Measurements from ENCODE around the gene IGSF3.

IGSF3 gene

GRCh38 chr1:116560704-116561490 lies 106.6 kb downstream of the IGSF3 start:
- DNase-seq (ENCODE audit: low spot score in 2 of 2) = no peak
- H3K27me3 ChIP-seq (ENCODE audit: low read depth) = no peaks in the 10 kb centered on the region
- peaks cover 7% of the 10 kb centered on the region for H3K9me3 ChIP-seq
- H3K36me3 ChIP-seq (replicated peaks) = no peaks in the 10 kb centered on the region
- in situ Hi-C loops (cut with MboI; ENCODE audit: low sequenced_read_pairs) = no loop called here
- H3K4me1 ChIP-seq = no peaks in the 10 kb centered on the region
- no peak overlapping the region for H3K4me3 ChIP-seq

GRCh38 chr1:116559304-116559761 lies 108.2 kb downstream of the IGSF3 start:
- in situ Hi-C loops (cut with MboI; ENCODE audit: low sequenced_read_pairs) = no loop called here
- DNase-seq (ENCODE audit: low spot score in 2 of 2) = no peak
- no peaks in the 10 kb centered on the region for H3K27me3 ChIP-seq (ENCODE audit: low read depth)
- H3K4me1 ChIP-seq = no peaks in the 10 kb centered on the region; the same call in 1 of the 2 replicates
- peaks cover 7% of the 10 kb centered on the region for H3K9me3 ChIP-seq
- H3K4me3 ChIP-seq = no peak overlapping the region
- H3K36me3 ChIP-seq (replicated peaks) = no peaks in the 10 kb centered on the region

- Histone ChIP-seq H3K4me3 (no peak overlapping the region), H3K36me3 (replicated peaks) (no peaks in the 10 kb centered on the region), H3K4me1 (no peaks in the 10 kb centered on the region; the same call in 1 of the 2 replicates), H3K27me3 (ENCODE audit: low read depth) (no peaks in the 10 kb centered on the region), H3K9me3 (peaks cover 5% of the 10 kb centered on the region)
- DNase-seq (ENCODE audit: low spot score in 2 of 2) = no peak
- in situ Hi-C loops (cut with MboI; ENCODE audit: low sequenced_read_pairs) = no loop called here
Observed at GRCh38 chr1:116558571-116558970, 109.0 kb downstream of the IGSF3 start.

- Histone ChIP-seq H3K4me1 (no peaks in the 10 kb centered on the region; the same call in 1 of the 2 replicates), H3K4me3 (no peak overlapping the region), H3K27me3 (ENCODE audit: low read depth) (no peaks in the 10 kb centered on the region), H3K36me3 (replicated peaks) (no peaks in the 10 kb centered on the region), H3K9me3 (peaks cover 4% of the 10 kb centered on the region)
- DNase-seq (ENCODE audit: low spot score in 2 of 2) = no peak
- in situ Hi-C loops (cut with MboI; ENCODE audit: low sequenced_read_pairs) = no loop called here
Observed at GRCh38 chr1:116558140-116558549, 109.4 kb downstream of the IGSF3 start.

- no peak for DNase-seq (ENCODE audit: low spot score in 2 of 2)
- in situ Hi-C loops (cut with MboI; ENCODE audit: low sequenced_read_pairs) = no loop called here
- no peak overlapping the region for H3K4me3 ChIP-seq
- H3K4me1 ChIP-seq = no peaks in the 10 kb centered on the region; the same call in 1 of the 2 replicates
- H3K9me3 ChIP-seq = no peaks in the 10 kb centered on the region; the same call in 1 of the 2 replicates
- no peaks in the 10 kb centered on the region for H3K27me3 ChIP-seq (ENCODE audit: low read depth)
- H3K36me3 ChIP-seq (replicated peaks) = no peaks in the 10 kb centered on the region
Observed at GRCh38 chr1:116557323-116557878, 110.1 kb downstream of the IGSF3 start.

- Histone ChIP-seq H3K27me3 (ENCODE audit: low read depth) (no peaks in the 10 kb centered on the region), H3K4me1 (no peaks in the 10 kb centered on the region; the same call in 1 of the 2 replicates), H3K36me3 (replicated peaks) (no peaks in the 10 kb centered on the region), H3K4me3 (no peak overlapping the region), H3K9me3 (no peaks in the 10 kb centered on the region)
- no peak for DNase-seq (ENCODE audit: low spot score in 2 of 2)
- in situ Hi-C loops (cut with MboI; ENCODE audit: low sequenced_read_pairs) = no loop called here
Observed at GRCh38 chr1:116556289-116557006, 111.1 kb downstream of the IGSF3 start.

- in situ Hi-C loops (cut with MboI; ENCODE audit: low sequenced_read_pairs) = no loop called here
- H3K9me3 ChIP-seq = no peaks in the 10 kb centered on the region
- H3K4me1 ChIP-seq = no peaks in the 10 kb centered on the region; the same call in 1 of the 2 replicates
- H3K36me3 ChIP-seq (replicated peaks) = no peaks in the 10 kb centered on the region
- DNase-seq (ENCODE audit: low spot score in 2 of 2) = no peak
- no peak overlapping the region for H3K4me3 ChIP-seq
- H3K27me3 ChIP-seq (ENCODE audit: low read depth) = no peaks in the 10 kb centered on the region
Observed at GRCh38 chr1:116554924-116555323, 112.6 kb downstream of the IGSF3 start.

- no peaks in the 10 kb centered on the region; the same call in 1 of the 2 replicates for H3K4me1 ChIP-seq
- DNase-seq (ENCODE audit: low spot score in 2 of 2) = no peak
- H3K4me3 ChIP-seq = no peak overlapping the region
- H3K36me3 ChIP-seq (replicated peaks) = no peaks in the 10 kb centered on the region
- no peaks in the 10 kb centered on the region for H3K9me3 ChIP-seq
- in situ Hi-C loops (cut with MboI; ENCODE audit: low sequenced_read_pairs) = no loop called here
- H3K27me3 ChIP-seq (ENCODE audit: low read depth) = no peaks in the 10 kb centered on the region
Observed at GRCh38 chr1:116553386-116554115, 114.0 kb downstream of the IGSF3 start.

- in situ Hi-C loops (cut with MboI; ENCODE audit: low sequenced_read_pairs) = no loop called here
- H3K4me1 ChIP-seq = no peaks in the 10 kb centered on the region
- DNase-seq (ENCODE audit: low spot score in 2 of 2) = no peak
- no peak overlapping the region for H3K4me3 ChIP-seq
- 0 out of 2 replicates have a peak, but pooled peaks cover 2% of the 10 kb centered on the region for H3K36me3 ChIP-seq (replicated peaks)
- H3K9me3 ChIP-seq = no peaks in the 10 kb centered on the region
- no peaks in the 10 kb centered on the region for H3K27me3 ChIP-seq (ENCODE audit: low read depth)
Observed at GRCh38 chr1:116546354-116546977, 121.1 kb downstream of the IGSF3 start.

- in situ Hi-C loops (cut with MboI; ENCODE audit: low sequenced_read_pairs) = no loop called here
- DNase-seq (ENCODE audit: low spot score in 2 of 2) = no peak
- H3K9me3 ChIP-seq = no peaks in the 10 kb centered on the region
- H3K36me3 ChIP-seq (replicated peaks) = 0 out of 2 replicates have a peak, but pooled peaks cover 2% of the 10 kb centered on the region
- H3K27me3 ChIP-seq (ENCODE audit: low read depth) = no peaks in the 10 kb centered on the region
- H3K4me1 ChIP-seq = no peaks in the 10 kb centered on the region
- no peak overlapping the region for H3K4me3 ChIP-seq
Observed at GRCh38 chr1:116545359-116545705, 122.2 kb downstream of the IGSF3 start.

- Histone ChIP-seq H3K4me3 (no peak overlapping the region), H3K36me3 (replicated peaks) (0 out of 2 replicates have a peak, but pooled peaks cover 2% of the 10 kb centered on the region), H3K9me3 (no peaks in the 10 kb centered on the region), H3K4me1 (no peaks in the 10 kb centered on the region), H3K27me3 (ENCODE audit: low read depth) (no peaks in the 10 kb centered on the region)
- no peak for DNase-seq (ENCODE audit: low spot score in 2 of 2)
- in situ Hi-C loops (cut with MboI; ENCODE audit: low sequenced_read_pairs) = no loop called here
Observed at GRCh38 chr1:116544588-116545358, 122.8 kb downstream of the IGSF3 start.

GRCh38 chr1:116540088-116540487 lies 127.4 kb downstream of the IGSF3 start:
- H3K9me3 ChIP-seq = no peaks in the 10 kb centered on the region
- no peak for DNase-seq (ENCODE audit: low spot score in 2 of 2)
- peaks cover 9% of the 10 kb centered on the region for H3K36me3 ChIP-seq (replicated peaks)
- in situ Hi-C loops (cut with MboI; ENCODE audit: low sequenced_read_pairs) = no loop called here
- H3K4me1 ChIP-seq = no peaks in the 10 kb centered on the region; the same call in 1 of the 2 replicates
- no peak overlapping the region for H3K4me3 ChIP-seq
- H3K27me3 ChIP-seq (ENCODE audit: low read depth) = no peaks in the 10 kb centered on the region

All from HAP-1 (cell line).